ENCODE results near the gene C13orf46. TPM values are rescaled to one million over a fixed set of nuclear protein-coding genes. Genes with fewer than 3 reads are reported as not detected.

Gene C13orf46
- total RNA-seq, 1 donor from 2014 or later, result 21.2 TPM

DNA sequence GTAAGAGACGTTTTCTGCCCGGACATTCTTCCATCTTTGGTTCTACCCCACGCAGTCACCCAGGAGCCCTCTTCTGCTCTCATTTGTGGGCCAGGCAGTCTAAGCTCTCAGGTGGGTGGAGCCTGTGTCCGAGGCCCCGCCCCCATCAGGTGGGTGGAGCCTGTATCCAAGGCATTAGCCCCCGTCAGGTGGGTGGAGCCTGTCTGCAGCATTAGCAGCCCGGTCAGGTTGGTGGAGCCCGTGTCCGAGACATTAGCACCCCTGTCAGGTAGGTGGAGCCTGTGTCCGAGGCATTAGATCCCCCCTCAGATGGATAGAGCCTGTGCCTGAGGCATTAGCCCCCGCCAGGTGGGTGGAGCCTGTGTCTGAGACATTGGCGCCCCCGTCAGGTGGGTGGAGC is 45.5 kb upstream of the C13orf46 start:
- Histone ChIP-seq H3K36me3 (peaks cover 52% of the 10 kb centered on the region), H3K27ac (no peak overlapping the region), H3K4me1 (no peaks in the 10 kb centered on the region), H3K9me3 (no peaks in the 10 kb centered on the region), H3K4me3 (no peak overlapping the region), H3K27me3 (no peaks in the 10 kb centered on the region)
- TF ChIP-seq, protein P1, sequence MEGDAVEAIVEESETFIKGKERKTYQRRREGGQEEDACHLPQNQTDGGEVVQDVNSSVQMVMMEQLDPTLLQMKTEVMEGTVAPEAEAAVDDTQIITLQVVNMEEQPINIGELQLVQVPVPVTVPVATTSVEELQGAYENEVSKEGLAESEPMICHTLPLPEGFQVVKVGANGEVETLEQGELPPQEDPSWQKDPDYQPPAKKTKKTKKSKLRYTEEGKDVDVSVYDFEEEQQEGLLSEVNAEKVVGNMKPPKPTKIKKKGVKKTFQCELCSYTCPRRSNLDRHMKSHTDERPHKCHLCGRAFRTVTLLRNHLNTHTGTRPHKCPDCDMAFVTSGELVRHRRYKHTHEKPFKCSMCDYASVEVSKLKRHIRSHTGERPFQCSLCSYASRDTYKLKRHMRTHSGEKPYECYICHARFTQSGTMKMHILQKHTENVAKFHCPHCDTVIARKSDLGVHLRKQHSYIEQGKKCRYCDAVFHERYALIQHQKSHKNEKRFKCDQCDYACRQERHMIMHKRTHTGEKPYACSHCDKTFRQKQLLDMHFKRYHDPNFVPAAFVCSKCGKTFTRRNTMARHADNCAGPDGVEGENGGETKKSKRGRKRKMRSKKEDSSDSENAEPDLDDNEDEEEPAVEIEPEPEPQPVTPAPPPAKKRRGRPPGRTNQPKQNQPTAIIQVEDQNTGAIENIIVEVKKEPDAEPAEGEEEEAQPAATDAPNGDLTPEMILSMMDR (IDR thresholded peaks at IDR 0.05), result no peak
- ATAC-seq (no peak), DNase-seq (no peak)
- intact Hi-C loops (cut with DNase I), result no loop called here

DNA sequence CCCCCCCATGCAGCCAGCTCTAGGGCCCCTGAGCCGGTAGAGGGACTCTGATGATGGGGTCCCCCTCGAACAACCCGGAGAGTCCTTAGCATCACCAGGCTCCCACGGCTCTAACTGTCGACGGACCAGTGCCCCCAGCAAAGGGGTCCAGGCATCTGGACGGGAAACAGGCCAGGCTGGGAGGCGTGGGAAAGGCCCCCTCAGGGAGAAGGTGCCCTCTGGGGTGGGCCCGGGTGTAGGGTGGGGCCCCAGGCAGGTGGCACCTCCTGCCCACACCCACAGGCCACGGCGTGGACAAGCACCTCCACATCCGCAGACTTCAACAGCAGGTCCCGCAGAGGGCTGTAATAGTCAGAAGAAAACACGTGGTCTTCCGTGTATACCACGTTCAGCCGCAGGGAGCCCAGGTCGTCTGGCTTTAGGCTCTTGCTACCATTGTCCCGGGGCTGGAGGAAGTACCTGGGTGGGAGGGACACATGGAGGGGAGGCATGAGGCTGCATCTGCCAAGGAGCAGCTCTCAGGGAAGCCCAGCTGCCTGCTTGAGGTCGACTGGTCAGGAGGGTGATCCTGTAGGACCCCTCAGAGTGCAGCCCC is 44.7 kb upstream of the C13orf46 start:
- H3K27me3 ChIP-seq, result no peaks in the 10 kb centered on the region
- H3K4me3 ChIP-seq, result no peak overlapping the region
- H3K4me1 ChIP-seq, result no peaks in the 10 kb centered on the region
- ATAC-seq (no peak), DNase-seq (no peak)
- H3K36me3 ChIP-seq, result peaks cover 47% of the 10 kb centered on the region
- no peaks in the 10 kb centered on the region for H3K9me3 ChIP-seq
- intact Hi-C loops (cut with DNase I), result no loop called here
- no peak overlapping the region for H3K27ac ChIP-seq
- TF ChIP-seq, protein P1 (IDR thresholded peaks at IDR 0.05), result no peak

DNA sequence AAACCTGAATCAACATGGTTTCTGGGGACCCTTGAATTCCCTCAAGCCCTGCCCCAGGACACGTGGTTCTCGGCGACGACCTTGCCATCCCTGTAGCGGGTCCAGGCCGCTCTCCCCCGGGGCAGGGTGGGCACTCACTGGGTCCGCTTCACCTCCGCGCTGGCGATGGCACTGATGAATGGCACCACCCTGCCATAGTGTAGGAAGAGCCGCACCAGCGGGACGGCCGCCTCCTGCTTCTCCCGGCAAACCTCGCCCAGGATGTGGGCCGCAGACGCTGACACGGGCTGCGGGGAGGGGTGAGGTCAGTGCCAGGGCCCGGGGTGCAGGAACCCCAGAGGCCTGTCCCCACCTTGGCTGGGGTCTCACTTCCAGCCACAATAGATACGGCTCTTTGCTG is 44.1 kb upstream of the C13orf46 start:
- peaks cover 44% of the 10 kb centered on the region for H3K36me3 ChIP-seq
- no peak overlapping the region for H3K4me3 ChIP-seq
- no peaks in the 10 kb centered on the region for H3K27me3 ChIP-seq
- DNase-seq (no peak), ATAC-seq (no peak)
- no peaks in the 10 kb centered on the region for H3K9me3 ChIP-seq
- H3K27ac ChIP-seq, result no peak overlapping the region
- no peaks in the 10 kb centered on the region for H3K4me1 ChIP-seq
- TF ChIP-seq, protein P1 (IDR thresholded peaks at IDR 0.05), result no peak
- intact Hi-C loops (cut with DNase I), result no loop called here

DNA sequence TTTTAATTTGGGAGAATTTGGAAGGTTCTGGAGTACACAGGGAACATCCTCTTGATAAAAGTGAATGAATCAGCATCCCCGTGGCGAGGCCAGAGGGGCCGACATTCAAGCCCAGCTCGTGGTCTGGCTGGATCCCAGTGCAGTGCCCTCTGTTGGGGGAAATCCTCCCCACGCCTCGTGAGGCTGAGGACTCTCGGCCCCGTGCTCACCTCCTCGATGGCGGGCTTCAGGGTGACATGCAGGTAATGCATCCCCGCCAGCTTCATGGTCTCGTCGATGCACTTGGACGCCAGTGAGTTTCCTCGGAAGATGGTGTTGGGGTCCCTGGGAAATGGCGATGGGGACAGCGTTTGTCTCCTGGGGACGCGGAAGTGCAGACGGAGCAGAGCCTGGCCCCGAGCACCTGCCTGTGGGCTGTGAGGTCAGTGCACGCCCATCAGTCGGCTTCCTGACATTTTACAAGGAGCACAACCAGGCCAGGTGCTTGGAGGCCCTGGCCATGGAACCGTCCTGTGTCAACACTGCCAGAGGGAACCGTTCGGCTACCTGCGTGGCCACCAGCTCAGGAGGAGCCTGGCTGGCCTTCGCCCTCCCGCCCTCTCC is 43.3 kb upstream of the C13orf46 start:
- DNase-seq, result no peak
- TF ChIP-seq, protein P1 (IDR thresholded peaks at IDR 0.05), result no peak
- Histone ChIP-seq H3K9me3 (no peaks in the 10 kb centered on the region), H3K27me3 (no peaks in the 10 kb centered on the region), H3K36me3 (peaks cover 40% of the 10 kb centered on the region), H3K27ac (no peak overlapping the region), H3K4me3 (no peak overlapping the region), H3K4me1 (no peaks in the 10 kb centered on the region)
- ATAC-seq, result no peak
- intact Hi-C loops (cut with DNase I), result no loop called here

DNA sequence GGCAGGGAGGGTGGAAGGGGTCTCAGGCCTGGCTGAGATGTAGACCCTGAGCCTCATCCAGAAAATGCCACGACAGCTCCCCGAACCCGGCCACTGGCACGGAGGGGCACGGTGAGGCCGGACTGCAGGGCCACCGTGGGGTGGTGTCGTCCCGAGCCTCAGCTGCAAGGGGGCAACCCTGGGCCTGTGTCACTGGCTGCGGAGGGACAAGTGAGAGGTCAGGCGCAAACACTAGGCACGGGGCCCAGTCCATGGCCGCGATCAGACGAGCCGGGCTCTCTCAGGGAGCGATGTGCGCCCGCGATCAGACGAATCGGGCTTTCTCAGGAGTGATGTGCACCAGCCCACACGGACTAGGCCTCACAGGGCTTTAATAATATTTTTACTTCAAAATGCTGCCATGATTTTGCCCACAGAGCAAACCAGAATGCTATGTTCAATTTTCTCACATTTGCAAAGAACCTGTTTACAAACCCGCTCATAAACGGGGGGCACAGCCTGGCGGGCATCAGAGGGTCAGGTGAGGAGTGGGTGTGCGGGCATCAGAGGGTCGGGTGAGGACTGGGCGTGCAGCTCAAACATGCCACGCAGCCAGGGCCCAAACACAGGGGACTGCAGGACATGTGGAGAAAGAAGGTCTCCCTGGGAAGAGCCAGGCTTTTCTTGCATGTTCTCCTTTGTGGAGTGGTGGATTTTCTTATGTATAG is 42.6 kb upstream of the C13orf46 start:
- no peak for ATAC-seq
- no peak for DNase-seq
- intact Hi-C loops (cut with DNase I), result no loop called here
- Histone ChIP-seq H3K4me3 (no peak overlapping the region), H3K36me3 (peaks cover 38% of the 10 kb centered on the region), H3K4me1 (no peaks in the 10 kb centered on the region), H3K9me3 (no peaks in the 10 kb centered on the region), H3K27me3 (no peaks in the 10 kb centered on the region), H3K27ac (no peak overlapping the region)
- TF ChIP-seq, protein P1 (IDR thresholded peaks at IDR 0.05), result no peak
